SH-SY5Y (cell line): Measurements from ENCODE around the gene CST8.

ENCODE experiments used
- GATA2 ChIP-seq: IDR thresholded peaks from 2 replicates; pipeline ENCODE4 v1.6.1; 2011; ENCODE audit warnings: mild to moderate bottlenecking, low read depth, low read length
- GATA3 ChIP-seq: IDR thresholded peaks from 2 replicates; pipeline ENCODE4 v1.6.1; 2011; ENCODE audit warnings: low read depth, mild to moderate bottlenecking, low read length, moderate library complexity

Gene CST8, protein sequence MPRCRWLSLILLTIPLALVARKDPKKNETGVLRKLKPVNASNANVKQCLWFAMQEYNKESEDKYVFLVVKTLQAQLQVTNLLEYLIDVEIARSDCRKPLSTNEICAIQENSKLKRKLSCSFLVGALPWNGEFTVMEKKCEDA

DNA sequence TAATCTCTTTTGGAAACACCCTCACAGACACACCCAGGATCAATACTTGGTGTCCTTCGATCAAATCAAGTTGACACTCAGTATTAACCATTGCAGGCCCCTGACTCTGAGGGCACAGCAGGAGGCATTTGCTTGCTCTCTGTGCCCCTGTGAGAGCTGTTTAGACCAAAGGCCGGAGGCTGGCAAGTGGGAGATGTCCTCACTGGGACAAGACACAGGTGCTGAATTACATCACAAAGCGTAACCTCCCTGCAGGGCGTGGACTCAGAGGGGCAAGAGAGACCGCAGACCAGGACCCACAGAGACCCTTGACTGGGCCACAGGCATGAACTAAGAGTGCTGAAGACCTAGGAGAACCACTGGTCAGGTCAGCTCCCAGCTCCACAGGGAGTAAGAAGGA lies at the start of gene CST8:
TSS of gene CST8 (plus strand) at position 301 of the 400 bp plus-strand sequence. CDS start 551 bp downstream, outside the sequence.
- no peak for TF ChIP-seq GATA2
- no peak for TF ChIP-seq GATA3

DNA sequence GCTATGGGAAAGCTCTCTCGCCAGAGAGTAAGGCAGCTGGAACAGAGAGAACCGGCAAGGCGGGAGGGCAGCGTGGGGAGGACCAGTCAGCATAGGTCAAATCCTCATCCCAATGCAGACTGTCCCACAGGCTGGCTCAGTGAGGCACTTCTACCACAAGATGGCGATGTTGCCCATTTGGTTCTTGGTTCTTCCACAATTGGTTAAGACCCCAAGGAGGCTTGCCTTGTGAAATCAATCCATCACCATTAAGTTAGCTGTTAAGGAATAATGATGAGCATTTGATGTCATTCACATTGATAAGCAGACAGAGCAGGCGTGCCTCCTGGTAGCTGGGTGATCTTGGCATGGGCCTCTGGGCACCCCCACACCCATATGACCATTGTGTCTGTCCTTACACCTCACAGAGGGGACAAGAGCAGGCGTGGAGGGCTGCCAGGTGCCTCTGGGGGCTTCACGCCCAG lies 49.0 kb upstream of the CST8 start:
- TF ChIP-seq GATA3: no peak
- no peak for TF ChIP-seq GATA2

DNA sequence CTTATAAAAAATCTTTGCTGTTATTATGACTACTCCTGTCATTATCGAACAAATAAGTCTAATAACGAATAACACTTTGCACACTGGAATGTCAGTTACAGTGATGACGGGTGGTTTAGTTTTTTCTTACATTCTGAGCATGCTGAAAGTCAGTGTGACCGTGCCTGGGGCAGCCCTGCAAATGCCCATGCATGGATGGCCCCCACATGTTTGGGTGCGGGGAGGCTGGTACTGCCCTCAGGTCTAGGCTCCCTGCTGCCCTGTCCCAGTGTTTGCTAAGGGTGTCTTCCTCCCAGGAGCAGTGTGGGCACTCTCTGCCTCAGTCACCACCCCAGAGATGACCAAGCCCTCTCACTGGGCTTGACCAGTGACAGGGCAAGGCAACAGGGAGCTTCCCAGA lies 48.5 kb upstream of the CST8 start:
- no peak for TF ChIP-seq GATA2
- TF ChIP-seq GATA3: no peak

DNA sequence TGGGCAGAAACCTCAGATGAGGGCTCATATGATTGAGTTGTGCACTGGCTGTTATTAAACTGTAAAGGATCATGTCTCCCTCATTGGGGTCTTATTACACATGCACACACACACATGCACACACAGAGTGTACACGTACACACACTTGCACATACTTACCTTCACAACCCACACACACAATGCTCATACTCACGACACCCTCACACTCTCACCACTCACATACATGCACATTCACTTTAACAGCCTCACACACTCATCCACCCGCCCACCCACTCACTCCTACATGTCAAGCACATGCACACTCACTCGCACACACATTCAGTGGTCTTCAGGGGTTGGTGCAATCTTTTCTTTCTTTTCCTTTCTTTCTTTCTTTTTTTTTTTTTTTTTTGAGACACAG lies 46.1 kb upstream of the CST8 start:
- no peak for TF ChIP-seq GATA3
- TF ChIP-seq GATA2: no peak

DNA sequence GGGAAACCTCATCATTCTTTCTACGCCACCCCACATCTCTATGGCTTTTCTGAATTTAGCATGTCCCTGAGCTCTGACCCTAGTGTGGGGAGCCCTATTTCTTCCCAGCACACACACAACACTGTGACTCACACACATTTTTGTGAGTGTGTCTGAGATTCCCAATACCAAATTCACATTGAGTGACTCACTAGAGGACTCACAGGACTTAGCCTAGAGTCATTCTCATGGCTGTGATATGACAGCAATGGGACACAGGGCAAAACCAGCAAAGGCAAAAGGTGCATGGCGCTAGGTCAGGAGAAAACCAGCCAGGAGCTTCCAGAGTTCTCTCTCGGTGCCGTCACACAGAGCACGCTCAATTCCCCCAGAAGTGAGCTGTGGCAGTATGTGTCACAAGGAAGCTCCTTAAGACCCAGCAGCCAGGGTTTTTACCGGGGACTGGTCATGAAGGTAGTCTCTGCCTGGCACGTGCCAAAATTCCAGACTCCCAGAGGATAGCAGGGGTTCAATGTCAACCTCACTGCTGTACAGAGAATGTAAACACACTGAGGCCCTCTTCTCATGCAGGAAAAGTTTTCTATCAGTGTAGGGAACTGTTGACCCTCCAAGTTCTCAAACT lies 45.2 kb upstream of the CST8 start:
- no peak for TF ChIP-seq GATA3
- no peak for TF ChIP-seq GATA2

DNA sequence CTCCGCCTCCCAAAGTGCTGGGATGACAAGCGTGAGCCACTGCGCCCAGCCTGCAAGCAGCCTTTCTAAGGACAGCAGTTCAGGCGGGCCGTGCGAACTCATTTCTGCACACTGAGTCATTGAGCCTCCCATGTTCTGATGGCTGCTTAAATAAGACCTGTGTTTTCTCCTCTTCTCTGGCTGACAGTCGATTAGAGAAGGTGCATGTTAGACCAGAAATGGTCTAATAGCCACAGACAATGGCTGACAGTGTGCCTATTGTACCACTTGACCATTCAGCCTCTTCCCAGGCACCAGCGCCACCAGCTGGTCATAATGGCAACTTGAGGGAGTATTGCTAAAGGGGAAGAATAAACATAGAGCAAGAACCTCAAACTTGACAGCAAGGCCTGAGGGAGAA lies 44.4 kb upstream of the CST8 start:
- TF ChIP-seq GATA2: no peak
- no peak for TF ChIP-seq GATA3

DNA sequence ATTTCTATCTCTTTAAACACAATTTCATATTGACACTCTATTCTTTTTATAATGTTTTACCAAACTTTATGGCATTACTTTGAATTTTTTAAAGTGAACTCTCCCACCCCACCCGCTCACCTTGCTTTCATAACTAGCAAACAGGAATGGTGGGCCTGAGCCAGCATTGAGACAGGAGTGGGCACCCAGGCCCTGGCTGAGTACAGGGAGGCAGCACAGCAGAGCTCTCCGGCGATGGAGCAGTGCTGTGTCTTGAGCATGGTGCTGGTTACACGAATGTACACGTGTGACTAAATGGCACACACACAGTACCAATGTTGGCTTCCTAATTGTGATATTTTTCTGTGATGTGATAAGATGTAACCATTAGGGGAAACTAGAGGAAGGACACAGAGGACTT lies 42.8 kb upstream of the CST8 start:
- no peak for TF ChIP-seq GATA3
- no peak for TF ChIP-seq GATA2

DNA sequence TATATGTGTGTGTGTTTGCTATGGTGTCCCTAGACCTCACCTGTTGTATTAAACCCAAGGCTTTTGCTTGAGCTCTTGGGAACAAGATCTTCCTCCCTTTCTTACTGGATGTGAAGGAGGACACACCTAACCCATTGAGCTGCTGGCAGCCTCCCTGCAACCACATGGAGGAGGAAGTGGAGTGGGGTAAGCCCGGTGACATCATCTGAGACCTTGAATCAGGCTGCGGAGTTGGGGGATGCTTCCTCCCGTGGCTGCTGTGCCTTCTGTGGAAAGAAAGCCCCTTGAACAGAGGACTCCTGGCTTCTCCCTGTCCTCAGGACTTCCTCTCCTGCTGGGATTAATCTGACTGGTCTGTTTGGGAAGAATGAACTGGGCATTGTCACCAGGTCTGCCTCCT lies 41.5 kb upstream of the CST8 start:
- TF ChIP-seq GATA3 (no peak), GATA2 (no peak)

DNA sequence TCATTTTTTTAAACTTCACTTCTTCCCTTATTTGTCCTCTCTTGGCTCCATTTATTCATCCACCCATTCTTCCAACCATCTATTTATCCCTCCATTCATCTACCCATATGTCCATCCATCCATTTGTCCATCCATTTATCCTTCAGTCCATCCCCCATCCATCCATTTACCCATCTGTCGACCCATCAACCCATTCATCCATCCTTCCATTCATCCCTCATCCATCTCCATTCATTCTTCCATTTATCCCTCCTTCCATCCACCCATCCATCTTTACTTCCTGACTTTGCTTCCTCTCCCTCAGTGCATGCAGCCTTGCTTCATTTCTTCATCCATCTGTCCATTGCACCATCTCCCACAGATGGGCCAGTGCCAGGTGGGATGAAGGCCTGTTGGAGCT lies 40.0 kb upstream of the CST8 start:
- TF ChIP-seq GATA2 (no peak), GATA3 (no peak)

DNA sequence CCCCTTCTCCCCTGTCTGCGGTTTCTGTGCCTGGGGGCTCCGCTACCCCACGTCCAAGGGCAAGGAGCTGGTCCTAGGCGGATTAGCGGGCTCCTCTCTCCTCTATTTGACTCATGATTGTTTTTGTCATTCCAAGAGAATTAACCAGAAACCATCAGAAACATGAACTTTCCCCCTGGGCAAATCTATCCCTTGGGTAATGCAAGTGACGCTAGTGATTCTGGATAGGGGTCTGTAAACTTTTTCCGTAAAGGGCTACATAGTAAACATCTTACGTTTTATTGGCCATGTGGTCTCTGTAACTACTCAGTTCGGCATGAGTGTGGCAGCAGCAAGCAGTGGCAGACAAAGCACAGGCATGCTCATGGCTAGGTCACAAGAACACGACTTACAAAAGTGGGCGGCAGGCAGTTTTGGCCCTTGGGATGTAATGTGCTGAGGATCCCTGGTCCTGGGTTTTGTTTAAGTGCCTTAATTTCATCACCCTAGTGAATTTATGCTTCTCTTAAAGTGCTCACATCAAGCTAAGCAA lies 38.9 kb upstream of the CST8 start:
- TF ChIP-seq GATA3 (no peak), GATA2 (no peak)

DNA sequence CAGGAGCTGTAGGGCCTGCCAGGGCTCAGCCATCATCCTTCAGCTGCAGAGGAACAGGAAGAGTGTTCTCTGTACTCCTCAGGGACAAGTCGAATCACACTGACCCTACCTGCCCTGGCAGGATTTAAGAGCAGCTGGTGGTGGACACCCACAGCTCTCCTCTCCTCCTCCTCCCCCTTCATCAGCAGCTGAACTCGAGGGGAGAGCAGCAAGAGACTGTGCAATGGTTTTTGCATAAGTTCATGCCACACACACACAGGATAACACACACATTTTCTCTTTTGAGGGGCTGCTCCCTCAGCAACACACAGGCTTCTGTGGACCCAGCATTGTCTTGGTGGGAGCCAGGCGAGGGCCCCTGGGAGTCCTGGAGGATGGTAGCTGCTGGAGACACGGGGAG lies 38.1 kb upstream of the CST8 start, which contains the start of gene CST11:
TSS of gene CST11 (minus strand) at position 101 of the 400 bp plus-strand sequence. CDS start at position 36, 65 bp downstream.
- TF ChIP-seq GATA2: no peak

DNA sequence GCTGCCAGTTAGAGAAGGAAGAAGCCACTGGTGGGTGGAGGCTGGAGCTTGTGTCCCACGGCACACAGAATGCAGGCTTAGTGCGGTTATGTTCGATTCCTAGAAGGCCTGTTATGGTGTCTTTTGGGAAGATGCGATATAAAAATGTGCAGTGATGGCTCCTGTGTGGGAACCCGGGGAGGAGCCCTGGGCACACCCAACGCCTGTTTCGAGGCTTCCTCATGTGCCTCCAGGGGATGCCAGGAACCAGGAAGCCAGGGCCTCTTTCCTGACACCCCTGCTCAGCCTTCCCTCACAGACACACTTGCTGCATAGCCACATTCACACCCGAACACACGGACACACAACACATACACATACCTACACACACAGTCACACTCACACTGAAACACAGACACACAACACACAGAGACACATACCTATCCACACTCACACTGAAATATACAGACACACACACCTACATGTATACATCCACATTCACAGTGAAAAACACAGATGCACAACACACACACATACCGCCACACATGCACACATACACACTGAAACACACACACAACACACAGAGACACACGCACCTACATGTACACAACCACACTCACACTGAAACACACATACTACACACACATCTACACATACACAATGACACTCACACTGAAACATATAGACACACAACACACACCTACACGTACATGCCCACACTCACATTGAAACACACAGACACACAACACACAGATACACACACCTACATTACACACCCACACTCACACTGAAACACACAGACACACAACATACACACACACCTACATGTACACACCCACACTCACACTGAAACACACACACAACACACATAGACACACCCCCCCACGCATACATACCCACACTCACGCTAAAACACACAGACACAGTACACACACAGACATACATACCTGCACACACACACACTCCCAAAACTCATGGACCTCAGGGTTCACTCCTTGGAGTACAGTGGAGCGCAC lies 37.1 kb upstream of the CST8 start:
- no peak for TF ChIP-seq GATA2
- no peak for TF ChIP-seq GATA3

DNA sequence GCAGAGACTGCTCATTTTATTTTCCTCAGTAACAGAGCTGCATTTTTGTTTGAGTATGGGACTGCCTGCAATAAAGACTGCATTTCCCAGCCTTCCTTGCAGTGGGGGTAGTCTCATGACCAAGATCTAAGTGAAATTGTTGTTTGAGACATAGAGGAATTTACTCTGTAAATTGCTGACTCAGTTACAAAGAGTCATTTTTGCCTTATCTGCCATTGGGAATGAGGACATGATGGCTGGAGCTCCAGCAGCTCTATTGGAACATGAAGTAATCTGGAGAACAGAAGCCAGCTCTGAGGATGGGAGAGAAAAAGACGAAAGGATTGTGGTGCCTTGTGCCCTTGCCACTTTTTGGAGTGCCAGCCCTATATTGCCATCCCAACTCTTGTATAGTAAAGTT lies 36.1 kb upstream of the CST8 start:
- TF ChIP-seq GATA3 (no peak), GATA2 (no peak)

DNA sequence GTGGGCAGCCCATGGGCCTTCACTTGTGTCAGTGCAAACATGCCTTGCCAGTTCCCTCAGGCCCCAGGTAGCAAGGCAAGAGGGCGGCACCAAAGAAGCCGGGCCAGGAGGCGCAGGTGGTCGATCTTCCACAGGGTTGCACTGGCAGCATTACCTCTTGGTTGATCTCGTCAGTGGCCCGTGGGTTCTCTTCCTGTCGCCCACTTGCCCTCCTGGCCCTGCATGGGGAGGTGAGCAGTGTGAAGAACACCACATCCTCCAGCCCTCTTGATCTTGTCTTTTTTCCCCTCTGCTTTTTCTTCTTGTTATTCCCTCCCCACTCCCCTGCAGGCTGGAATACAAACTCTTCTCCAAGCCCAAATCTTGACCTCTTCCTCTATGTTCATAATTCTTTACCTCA lies 35.3 kb upstream of the CST8 start:
- TF ChIP-seq GATA3 (no peak), GATA2 (no peak)

DNA sequence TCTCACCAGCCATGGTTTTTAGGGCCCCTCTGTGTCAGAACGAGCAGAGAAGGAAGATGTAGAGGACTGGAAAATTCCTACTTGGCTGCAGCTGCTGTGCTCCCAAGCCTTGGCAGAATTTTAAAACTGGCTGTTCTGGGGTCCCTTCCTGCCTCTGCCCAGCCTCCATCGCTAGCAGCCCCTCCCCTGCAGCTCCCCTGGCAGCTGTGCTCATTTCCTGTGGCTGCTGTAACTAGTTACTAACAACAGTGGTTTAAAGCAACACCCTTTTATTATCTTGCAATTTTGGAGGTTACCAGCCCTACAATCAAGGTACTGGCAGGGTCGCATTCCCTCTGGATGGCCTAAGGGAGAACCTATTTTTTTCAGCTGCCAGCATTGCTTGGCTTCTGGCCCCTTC lies 34.5 kb upstream of the CST8 start:
- TF ChIP-seq GATA3 (no peak), GATA2 (no peak)

DNA sequence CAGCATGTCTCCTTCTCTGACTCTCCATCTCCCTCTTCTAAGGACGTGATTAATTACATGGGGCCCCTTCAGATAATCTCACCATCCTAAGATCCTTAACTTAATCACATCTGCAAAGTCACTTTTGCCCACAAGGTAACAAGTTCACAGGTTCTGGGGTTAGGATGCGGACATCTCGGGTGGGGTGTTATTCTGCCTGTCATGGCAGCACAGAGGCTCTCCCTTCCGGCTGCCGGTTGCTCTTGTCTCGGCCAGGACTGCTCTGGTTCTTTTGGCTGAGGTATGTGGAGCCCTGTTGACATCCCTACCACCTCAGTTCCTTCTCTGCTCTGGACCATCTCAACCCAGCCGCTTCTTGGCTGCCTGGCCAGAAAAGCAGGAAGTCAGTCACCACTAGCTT lies 34.0 kb upstream of the CST8 start:
- TF ChIP-seq GATA2: no peak
- no peak for TF ChIP-seq GATA3
